NCI-H524 treated with DMSO at 0.1 percent for 48 hours (cell line): ENCODE results near the gene SPECC1L.

Experiments
- DNase-seq: peaks from one replicate; lab custom pipeline; 2025; lab: John Stamatoyannopoulos, UW

Gene SPECC1L

DNA sequence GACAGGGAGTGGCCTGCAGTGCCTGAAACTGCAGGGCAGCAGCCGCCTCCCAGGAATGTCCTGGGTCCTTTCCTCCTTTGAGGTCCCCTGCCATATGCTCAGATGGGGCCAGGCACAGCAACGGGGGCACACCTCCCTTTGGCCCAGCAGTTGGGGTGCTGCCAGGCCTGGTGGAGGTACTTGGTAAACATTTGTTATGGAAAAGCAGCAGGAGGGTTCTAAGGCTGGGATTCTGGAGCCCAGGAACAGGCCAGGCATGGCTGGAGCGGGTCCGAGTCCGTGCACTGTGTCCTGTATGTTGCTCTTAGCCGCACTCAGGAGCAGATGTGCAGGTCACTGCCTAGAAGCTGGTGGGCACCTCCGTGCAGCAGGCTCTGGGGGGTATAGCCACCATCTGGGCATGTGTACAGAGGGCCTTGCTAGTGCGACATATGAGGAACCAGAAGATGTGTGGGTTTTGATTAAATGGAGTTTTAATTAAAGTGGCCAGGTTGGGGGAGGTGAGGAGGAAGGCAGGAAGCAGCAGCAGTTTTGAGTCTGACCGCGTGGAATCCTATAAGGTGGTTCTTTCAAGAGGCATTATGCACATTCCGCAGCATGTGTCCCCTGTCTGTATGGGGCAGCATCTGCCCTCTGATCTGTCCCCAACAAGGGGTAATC, 158.2 kb downstream of the SPECC1L start:
- DNase-seq, result peak; percentile 92

GRCh38 chr22:24429411-24430365, 159.1 kb downstream of the SPECC1L start:
- no peak for DNase-seq

GRCh38 chr22:24430431-24431308, 160.0 kb downstream of the SPECC1L start:
- DNase-seq, result no peak

- DNase-seq, result no peak
Measured at GRCh38 chr22:24431309-24432034, 160.8 kb downstream of the SPECC1L start.

DNA sequence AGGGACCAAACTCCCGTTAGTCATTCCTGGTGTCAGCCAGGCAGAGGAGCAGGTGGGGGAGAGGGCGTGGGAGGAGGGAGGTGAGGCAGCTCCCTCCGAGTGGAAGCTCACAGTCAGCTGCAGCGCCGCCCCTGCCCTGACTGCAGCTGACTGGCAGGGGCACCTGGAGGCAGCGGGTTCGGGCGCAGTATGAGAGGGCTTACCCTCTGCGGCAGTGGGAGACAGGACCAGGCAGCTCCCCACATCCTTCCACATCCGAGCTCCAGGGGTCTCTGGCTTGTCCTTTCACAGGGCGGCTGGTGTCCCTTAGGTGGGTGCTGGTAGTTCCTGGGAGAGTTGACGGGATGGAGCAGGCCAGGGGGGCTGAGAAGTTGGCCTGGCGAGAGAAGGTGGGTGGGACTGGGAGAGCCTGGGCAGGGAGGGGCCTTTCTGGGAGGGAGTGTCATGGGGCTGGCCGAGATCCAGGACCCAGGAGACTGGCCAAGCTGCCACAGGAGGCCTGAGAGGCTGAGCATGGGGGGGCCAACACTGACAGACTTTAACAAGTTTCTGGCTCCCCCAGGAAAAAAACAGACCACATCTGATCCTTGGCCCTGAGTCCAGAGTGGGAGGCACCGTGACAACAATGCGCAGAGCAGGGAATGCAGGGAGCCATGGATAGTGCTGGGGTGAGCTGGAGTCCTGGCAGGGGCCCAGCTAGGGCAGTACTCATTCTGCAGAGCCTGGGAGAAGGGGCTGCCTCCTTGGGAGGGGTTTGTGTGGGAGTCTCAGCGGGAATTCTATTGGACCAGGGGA, 161.6 kb downstream of the SPECC1L start:
- DNase-seq, result no peak

DNA sequence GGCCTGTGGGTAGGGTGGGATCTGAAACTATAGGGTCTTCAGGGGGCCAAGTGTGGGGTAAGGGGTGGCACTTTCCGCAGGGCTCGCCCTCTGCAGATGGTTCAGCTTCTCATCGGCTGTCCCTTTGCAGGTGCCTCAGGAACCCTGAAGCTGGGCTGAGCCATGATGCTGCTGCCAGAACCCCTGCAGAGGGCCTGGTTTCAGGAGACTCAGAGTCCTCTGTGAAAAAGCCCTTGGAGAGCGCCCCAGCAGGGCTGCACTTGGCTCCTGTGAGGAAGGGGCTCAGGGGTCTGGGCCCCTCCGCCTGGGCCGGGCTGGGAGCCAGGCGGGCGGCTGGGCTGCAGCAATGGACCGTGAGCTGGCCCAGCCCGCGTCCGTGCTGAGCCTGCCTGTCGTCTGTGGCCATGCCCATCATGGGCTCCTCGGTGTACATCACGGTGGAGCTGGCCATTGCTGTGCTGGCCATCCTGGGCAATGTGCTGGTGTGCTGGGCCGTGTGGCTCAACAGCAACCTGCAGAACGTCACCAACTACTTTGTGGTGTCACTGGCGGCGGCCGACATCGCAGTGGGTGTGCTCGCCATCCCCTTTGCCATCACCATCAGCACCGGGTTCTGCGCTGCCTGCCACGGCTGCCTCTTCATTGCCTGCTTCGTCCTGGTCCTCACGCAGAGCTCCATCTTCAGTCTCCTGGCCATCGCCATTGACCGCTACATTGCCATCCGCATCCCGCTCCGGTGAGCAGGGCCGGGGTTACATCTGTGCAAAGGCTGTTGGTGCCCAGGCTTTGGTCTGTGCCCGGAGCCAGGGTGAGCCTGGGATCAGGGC, 162.6 kb downstream of the SPECC1L start:
- DNase-seq, result no peak

DNA sequence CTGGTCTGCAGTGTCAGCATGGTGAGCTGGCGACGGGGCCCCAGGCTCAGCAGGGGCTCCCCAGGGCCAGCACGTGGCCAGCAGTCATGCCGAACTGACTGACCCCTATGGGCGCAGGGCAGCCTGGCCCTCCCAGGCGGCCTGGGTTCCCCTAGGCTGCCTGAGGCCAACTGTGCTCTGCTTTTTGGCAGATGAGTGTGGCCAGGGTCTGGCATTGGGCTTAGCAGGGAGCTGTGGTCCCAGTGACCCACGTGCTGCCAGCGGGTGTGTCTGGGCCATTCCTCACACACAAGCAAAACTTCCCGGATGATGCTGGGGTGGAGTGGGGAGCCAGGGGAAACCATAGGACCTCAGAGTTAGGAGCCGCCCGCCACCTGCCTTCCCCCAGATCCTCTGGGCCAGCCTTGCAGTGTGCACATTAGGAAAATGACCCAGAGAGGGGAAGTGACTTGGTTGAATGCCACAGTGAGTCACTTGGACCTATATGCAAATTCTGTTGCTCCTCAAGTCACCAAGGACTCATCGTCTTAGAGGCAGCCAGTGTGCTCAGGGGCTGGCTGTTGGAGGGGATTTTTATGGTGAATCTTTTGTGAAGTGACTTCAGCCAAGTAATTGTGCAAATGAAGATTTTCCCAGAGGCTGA, 163.3 kb downstream of the SPECC1L start:
- no peak for DNase-seq

DNA sequence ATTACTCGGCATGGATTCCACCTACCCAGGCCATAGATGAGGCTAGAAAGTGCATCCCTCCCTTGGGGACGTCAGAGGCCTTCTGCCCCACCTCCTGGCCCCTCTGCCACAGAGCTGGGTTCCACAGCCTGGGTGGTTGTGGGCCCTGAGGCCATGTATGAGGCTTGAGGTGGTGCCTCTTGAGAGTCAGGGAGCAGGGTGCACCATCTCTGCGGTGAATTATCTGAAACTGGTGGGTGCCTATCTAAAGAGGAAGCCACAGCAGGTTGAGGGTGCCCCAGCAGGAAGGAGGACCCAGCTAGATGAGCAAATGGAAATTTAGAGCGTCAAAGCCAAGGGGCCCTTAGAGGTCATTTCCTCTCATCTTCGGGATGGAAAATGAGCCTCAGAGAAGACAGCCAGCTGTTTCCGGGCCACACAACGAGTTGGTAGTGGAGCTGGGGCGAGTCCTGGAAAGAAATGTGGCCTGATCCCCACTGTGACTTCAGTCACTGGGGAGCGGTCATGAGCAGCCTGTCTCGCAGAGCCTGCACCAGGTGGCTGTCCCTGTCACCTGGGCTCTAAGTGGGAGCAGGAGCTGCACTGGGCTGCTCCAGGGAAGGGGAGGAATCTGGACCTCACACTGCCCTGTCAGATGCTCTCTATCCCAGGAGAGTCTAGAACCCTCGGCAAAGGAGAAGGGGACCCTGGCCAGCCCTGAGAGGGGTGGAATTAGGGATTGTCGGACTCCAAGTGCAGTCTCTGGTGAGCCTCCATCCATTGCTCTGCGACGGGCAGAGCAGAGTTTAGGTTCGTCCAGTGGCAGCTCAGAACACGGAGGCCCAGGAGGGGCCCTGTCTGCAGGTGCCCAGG, 164.1 kb downstream of the SPECC1L start:
- DNase-seq, result no peak

- DNase-seq, result no peak
Measured at GRCh38 chr22:24435323-24435645, 164.7 kb downstream of the SPECC1L start.

DNA sequence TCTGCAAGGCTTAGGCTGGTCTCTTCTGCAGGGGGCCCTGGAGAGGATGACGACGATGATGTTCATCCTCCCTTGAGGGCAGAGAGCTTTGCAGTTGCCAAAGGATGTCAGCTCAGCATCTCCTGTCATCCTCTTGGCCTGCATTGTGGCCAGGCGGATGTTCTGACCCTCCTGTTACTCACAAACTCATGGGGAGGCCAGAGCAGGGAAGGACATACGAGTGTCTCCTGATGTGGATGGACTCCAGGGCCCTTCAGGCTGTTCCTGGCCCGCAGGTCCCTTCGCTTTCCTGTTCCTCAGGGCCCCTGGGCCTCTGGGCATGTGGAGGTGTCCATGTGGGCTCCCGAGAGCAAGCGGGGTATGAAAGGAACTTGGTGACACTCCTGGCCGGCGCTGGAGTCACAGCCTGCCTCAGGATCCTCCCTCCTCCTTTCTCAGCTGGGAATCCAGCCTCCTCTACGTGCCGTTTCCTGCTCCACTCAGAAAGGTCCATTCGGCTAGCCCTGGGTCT, 165.3 kb downstream of the SPECC1L start:
- DNase-seq, result no peak

GRCh38 chr22:24436553-24436952, 165.9 kb downstream of the SPECC1L start:
- no peak for DNase-seq

GRCh38 chr22:24437091-24437490, 166.5 kb downstream of the SPECC1L start:
- no peak for DNase-seq

GRCh38 chr22:24437741-24438328, 167.2 kb downstream of the SPECC1L start:
- DNase-seq, result no peak

GRCh38 chr22:24440270-24440717, 169.7 kb downstream of the SPECC1L start:
- no peak for DNase-seq

- DNase-seq, result no peak
Measured at GRCh38 chr22:24440718-24441405, 170.2 kb downstream of the SPECC1L start.

DNA sequence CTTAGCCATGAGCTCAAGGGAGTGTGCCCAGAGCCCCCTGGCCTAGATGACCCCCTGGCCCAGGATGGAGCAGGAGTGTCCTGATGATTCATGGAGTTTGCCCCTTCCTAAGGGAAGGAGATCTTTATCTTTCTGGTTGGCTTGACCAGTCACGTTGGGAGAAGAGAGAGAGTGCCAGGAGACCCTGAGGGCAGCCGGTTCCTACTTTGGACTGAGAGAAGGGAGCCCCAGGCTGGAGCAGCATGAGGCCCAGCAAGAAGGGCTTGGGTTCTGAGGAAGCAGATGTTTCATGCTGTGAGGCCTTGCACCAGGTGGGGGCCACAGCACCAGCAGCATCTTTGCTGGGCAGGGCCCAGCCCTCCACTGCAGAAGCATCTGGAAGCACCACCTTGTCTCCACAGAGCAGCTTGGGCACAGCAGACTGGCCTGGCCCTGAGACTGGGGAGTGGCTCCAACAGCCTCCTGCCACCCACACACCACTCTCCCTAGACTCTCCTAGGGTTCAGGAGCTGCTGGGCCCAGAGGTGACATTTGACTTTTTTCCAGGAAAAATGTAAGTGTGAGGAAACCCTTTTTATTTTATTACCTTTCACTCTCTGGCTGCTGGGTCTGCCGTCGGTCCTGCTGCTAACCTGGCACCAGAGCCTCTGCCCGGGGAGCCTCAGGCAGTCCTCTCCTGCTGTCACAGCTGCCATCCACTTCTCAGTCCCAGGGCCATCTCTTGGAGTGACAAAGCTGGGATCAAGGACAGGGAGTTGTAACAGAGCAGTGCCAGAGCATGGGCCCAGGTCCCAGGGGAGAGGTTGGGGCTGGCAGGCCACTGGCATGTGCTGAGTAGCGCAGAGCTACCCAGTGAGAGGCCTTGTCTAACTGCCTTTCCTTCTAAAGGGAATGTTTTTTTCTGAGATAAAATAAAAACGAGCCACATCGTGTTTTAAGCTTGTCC, 171.0 kb downstream of the SPECC1L start:
- peak; percentile 57 for DNase-seq
